HL-60 (cell line): ENCODE measurements around the gene HARBI1.

ENCODE experiments used
- DNase-seq, 2 experiments: peaks; one replicate each; pipeline ENCODE4 v3.0.0-alpha.2; 2010 to 2020; ENCODE audit warnings: low read depth in 1 of 2, low spot score in 1 of 2
- H3K27ac ChIP-seq: fragments of 250-450 bp; sonication (Bioruptor Pico); replicated peaks from 2 replicates; pipeline ENCODE4 v1.5.1; 2020; ENCODE audit warnings: mild to moderate bottlenecking, moderate library complexity
- H3K27me3 ChIP-seq: fragments of 250-450 bp; sonication (Bioruptor Pico); 2 replicates; pipeline ENCODE4 v1.5.1; 2021; ENCODE audit warnings: mild to moderate bottlenecking, moderate library complexity; ENCODE audit not compliant: insufficient read depth, poor library complexity, severe bottlenecking
- H3K4me3 ChIP-seq: replicated peaks from 2 replicates; pipeline ENCODE4 v1.5.1; 2011; ENCODE audit warnings: mild to moderate bottlenecking, control low read depth, low read length; ENCODE audit not compliant: insufficient read depth
- GABPA ChIP-seq: IDR thresholded peaks from 2 replicates; pipeline ENCODE4 v1.6.1; 2012; ENCODE audit warnings: low read depth
- POLR2AphosphoS5 ChIP-seq: IDR thresholded peaks from 2 replicates; pipeline ENCODE4 v1.6.1; 2012; ENCODE audit warnings: low read depth
- REST ChIP-seq: IDR thresholded peaks from 2 replicates; pipeline ENCODE4 v1.6.1; 2012; ENCODE audit warnings: low read depth; ENCODE audit not compliant: insufficient replicate concordance
- SPI1 ChIP-seq: IDR thresholded peaks from 2 replicates; pipeline ENCODE4 v1.6.1; 2012; ENCODE audit warnings: low read depth, mild to moderate bottlenecking, borderline replicate concordance
- TF ChIP-seq, protein P1 (sequence below): IDR thresholded peaks from one replicate; pipeline ENCODE4 v1.5.1; 2011; ENCODE audit warnings: low read length, control low read depth, inconsistent platforms; ENCODE audit not compliant: insufficient read depth

The HARBI1 gene

DNA sequence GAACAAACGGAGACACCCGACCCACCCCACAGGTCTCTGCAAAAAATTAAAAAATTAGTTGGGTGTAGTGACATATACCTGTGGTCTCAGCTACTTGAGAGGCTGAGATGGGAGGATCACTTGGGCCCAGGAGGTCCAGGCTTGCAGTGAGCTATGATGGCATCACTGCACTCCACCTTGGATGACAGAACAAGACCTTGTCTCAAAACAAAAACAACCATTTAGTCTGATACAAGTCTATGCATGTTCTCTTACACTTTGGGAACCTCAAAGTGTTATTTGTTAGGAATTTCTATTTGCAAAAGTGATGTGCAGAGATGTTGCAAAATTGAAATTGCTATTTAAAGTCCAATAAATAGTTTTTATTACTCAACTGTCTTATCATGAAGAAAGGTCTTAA, 14.6 kb upstream of the HARBI1 start:
- no peak overlapping the region for H3K27ac ChIP-seq
- no peaks in the 10 kb centered on the region for H3K27me3 ChIP-seq
- TF ChIP-seq, protein P1, sequence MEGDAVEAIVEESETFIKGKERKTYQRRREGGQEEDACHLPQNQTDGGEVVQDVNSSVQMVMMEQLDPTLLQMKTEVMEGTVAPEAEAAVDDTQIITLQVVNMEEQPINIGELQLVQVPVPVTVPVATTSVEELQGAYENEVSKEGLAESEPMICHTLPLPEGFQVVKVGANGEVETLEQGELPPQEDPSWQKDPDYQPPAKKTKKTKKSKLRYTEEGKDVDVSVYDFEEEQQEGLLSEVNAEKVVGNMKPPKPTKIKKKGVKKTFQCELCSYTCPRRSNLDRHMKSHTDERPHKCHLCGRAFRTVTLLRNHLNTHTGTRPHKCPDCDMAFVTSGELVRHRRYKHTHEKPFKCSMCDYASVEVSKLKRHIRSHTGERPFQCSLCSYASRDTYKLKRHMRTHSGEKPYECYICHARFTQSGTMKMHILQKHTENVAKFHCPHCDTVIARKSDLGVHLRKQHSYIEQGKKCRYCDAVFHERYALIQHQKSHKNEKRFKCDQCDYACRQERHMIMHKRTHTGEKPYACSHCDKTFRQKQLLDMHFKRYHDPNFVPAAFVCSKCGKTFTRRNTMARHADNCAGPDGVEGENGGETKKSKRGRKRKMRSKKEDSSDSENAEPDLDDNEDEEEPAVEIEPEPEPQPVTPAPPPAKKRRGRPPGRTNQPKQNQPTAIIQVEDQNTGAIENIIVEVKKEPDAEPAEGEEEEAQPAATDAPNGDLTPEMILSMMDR = no peak
- TF ChIP-seq REST (no peak), SPI1 (no peak), GABPA (no peak), POLR2AphosphoS5 (no peak)
- DNase-seq = no peak
- no peak overlapping the region for H3K4me3 ChIP-seq

GRCh38 chr11:46630237-46630636, 13.2 kb upstream of the HARBI1 start:
- Histone ChIP-seq H3K27ac (no peak overlapping the region), H3K4me3 (no peak overlapping the region), H3K27me3 (no peaks in the 10 kb centered on the region)
- TF ChIP-seq POLR2AphosphoS5 = no peak
- TF ChIP-seq REST = no peak
- TF ChIP-seq, protein P1 = no peak
- TF ChIP-seq SPI1 = no peak
- TF ChIP-seq GABPA = no peak
- DNase-seq = no peak

DNA sequence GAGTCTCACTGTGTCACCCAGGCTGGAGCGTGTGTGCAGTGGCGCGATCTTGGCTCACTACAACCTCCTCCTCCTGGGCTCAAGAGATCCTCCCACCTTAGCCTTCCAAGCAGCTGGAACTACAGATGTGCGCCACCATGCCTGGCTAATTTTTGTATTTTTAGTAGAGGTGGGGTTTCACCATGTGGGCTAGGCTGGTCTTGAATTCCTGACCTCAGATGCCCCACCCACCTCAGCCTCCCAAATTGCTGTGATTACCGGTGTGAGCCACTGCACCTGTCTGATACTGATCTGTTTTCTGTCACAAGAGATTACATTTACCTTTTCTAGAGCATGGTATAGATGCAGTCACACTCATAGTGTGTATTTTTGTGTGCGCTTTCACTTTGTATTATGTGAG, 11.9 kb upstream of the HARBI1 start:
- DNase-seq = no peak
- TF ChIP-seq SPI1 (no peak), GABPA (no peak), POLR2AphosphoS5 (no peak), REST (no peak)
- TF ChIP-seq, protein P1 = no peak
- Histone ChIP-seq H3K27me3 (no peaks in the 10 kb centered on the region), H3K27ac (no peak overlapping the region), H3K4me3 (no peak overlapping the region)
